Fibroblast of the conjunctiva (primary cell): ENCODE results near the gene PXDN.
"Not testable (repeated sequence)": the region's sequence is repeated elsewhere in the genome, so short reads cannot be mapped to it uniquely, and the experiment has no call there.

Experiments
- DNase-seq: peaks from one replicate; pipeline ENCODE4 v3.0.0-alpha.2; 2010; ENCODE audit warnings: low read depth

Gene PXDN

DNA sequence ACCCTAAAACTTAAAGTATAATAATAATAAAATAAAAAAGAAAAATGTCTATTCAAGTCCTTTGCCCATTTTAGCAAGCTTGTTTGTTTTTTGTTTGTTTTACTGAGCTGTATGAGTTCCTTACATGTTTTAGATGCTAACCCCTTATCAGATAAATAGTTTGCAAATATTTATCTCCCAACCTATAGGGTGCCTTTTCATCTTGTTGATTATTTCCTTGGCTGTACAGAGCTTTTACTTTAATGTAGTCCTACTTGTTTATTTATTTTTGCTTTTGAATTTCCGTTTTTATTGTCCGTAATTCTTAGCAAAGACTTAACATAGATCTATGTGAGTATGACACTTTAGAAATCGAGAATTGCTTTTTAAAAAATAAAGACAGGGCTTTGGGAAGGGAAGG is 17.8 kb downstream of the PXDN start:
- no peak for DNase-seq

DNA sequence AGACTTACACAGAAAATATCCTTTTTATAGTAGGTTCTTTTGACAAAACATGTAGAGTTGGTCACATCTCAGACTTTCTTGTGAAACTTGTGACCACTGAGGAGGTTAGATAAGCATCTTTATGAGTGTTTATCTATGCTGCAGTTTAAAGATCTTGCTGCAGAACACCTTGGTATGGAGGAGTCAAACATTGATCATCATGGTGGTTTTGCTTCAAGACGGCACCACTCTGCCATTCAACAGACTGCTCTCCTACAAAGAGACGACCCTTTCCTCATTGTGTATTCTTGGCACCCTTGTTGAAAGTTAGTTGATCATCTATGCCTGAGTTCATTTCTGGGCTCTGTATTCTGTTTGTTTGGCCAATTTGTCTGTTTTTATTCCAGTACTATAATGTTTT is 20.0 kb downstream of the PXDN start:
- not testable (repeated sequence) for DNase-seq

DNA sequence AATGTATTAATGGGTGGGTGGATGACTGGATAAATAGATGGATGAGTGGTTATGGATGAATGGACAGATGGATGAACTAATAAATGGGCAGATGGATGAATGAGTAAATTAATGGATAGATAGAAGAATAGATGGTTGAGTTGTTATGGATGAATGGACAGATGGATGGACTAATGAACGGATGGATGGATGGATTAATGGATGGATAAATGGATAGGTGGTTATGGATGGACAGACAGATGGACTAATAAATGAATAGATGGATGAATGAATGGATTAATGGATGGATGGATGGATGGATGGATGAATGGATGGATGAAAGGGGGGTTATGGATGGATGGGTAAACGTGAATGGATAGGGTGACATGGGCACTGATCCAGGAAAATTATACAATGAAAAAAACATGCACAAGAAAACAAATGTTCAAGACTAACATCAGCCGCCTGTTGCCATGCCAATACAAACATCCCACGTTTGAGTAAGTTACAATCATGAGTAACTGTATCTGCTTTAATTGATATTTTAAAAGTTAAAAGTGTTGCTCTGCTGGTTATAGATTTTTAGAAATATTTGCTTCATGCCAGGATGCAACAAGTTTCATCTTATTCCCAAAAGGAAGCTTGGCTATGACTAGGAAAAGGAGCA is 20.8 kb downstream of the PXDN start:
- no peak for DNase-seq

DNA sequence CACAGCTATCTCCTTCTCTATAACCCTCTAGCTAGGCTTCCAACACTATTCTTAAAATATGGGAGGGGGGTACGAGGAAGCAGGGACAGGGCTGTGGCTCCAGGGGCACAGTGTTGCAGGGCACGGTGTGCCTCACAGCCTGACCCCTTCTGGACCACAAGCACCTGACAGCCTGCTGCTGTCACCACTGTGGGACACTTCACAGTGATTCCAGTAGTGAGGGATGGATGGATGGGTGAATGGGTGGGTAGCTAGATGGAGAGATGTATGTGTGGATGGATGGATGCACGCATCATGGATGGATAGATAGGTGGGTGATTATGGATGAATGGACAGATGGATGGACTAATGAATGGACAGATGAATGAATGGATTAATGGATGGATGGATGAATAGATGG is 21.6 kb downstream of the PXDN start:
- no peak for DNase-seq

DNA sequence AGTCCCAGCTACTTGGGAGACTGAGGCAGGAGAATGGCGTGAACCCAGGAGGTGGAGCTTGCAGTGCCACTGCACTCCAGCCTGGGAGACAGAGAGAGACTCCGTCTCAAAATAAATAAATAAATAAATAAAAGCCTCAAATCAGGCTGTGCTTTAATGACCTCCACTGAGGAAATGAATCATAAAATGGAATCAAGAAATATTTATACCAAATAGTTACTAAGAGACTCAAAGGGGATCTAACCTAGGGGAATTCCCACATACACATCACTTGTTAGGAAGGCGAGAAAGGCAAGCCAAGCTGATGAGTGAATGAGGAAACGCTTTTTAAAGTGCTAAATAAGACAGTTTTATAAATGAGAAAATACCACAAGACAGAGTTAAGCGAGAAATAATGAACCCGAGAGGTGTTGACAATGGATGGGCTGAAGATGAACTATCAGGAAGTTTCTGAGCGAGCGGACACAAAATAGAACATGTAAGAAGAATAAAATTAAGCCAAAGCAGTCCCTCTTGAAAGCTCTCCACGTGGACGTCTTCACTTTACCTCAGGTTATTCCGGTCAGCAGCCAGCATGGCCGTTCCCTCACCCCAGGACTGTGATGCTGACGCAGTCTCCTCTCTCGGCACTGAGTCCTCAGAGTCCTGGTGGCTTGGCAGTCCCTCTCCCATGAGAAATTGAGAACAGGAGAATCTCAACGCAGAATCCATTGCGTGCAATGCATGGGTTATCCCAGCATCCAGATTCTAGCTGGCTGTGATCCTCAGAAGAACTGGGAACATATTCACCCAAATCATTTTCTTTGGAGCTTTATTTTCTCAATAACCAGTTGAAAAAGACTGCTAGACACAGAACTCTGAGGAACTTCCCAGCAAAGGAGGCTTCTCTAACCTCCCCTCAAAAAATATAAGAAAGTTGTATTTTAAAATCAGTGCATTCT is 22.3 kb downstream of the PXDN start:
- DNase-seq: no peak

DNA sequence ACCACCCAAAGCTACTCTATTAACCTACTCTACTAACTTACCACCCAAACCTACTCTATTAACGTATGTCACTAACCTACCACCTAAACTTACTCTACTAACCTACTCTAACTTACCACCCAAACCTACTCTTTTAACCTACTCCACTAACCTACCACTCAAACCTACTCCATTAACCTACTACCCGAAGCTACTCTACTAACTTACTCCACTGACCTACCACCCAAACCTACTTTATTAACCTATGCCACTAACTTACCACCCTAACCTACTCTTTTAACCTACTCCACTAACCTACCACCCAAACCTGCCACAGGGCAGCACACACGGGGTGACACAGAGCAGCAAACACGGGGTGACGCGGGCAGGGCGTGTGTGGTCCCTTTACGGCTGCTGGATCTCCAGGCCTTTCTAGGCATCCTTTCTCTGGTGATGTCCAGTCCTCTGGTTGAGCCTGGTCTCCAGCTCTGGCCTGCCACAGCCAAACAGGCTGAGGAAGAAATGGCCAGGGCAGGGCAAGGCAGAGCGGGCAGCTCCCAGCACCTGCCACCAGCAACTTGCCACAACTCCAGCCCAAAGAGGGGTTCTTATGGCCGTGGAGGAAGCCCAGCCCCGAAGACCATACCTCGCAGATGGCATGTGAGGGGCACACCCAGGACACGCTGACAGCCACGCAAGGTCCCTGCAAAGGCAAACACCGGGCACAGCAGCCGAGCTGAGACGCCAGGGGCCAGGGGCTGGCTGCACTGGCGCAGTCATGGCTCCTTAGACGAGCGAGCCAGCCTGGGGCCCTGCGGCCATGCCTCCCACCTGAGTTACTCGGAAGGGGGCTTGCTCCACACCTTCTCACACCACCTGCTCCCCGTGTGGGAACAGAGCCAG is 25.7 kb downstream of the PXDN start:
- DNase-seq: no peak

GRCh38 chr2:1717113-1717512 is 27.2 kb downstream of the PXDN start:
- DNase-seq: no peak

GRCh38 chr2:1716441-1716840 is 27.9 kb downstream of the PXDN start:
- no peak for DNase-seq

DNA sequence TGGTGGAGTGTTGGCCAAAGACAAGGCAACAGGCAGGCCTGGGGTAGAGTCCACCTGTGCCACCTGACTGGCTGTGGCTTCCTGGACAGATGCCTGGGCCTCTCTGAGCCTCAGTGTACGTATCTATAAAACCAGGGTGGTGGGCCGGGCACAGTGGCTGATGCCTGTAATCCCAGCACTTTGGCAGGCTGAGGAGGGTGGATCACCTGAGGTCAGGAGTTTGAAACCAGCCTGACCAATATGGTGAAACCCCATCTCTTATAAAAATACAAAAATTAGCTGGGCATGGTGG is 28.4 kb downstream of the PXDN start:
- DNase-seq: not testable (repeated sequence)

- DNase-seq: no peak
These were observed 28.9 kb downstream of the PXDN start for GRCh38 chr2:1715184-1716013.

- no peak for DNase-seq
These were observed 29.8 kb downstream of the PXDN start for GRCh38 chr2:1714291-1715064.

GRCh38 chr2:1713839-1714236 is 30.5 kb downstream of the PXDN start:
- no peak for DNase-seq

GRCh38 chr2:1713142-1713838 is 31.0 kb downstream of the PXDN start:
- DNase-seq: no peak

DNA sequence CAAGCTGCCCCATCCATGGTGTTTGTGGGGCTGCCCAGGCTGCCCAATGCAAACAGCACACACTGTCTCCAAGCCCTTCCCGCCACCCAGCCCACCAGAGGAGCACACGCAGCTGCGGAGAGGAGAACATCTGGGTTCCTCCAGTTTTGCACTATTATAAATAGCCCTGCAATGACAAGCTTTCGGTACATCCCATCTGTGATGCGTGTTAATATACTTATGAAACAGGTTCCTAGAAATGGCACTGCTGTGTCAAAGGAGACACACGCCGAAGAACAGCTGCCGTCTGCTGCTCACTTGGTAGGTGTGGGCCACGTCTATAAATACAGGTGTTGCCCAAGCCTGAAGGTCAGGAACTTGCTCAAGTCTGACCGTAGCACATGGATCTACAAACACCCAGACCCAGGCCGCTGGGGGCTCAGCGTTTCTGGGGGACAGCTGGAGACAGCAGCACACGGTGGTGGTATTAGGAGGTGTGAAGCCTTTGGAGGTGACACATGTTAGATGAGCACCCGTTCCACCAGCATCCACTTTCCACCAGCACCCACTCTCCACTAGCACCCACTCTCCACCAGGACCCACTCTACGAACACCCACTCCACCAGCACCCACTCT is 34.3 kb downstream of the PXDN start:
- DNase-seq: no peak

GRCh38 chr2:1709335-1709605 is 35.0 kb downstream of the PXDN start:
- DNase-seq: no peak

DNA sequence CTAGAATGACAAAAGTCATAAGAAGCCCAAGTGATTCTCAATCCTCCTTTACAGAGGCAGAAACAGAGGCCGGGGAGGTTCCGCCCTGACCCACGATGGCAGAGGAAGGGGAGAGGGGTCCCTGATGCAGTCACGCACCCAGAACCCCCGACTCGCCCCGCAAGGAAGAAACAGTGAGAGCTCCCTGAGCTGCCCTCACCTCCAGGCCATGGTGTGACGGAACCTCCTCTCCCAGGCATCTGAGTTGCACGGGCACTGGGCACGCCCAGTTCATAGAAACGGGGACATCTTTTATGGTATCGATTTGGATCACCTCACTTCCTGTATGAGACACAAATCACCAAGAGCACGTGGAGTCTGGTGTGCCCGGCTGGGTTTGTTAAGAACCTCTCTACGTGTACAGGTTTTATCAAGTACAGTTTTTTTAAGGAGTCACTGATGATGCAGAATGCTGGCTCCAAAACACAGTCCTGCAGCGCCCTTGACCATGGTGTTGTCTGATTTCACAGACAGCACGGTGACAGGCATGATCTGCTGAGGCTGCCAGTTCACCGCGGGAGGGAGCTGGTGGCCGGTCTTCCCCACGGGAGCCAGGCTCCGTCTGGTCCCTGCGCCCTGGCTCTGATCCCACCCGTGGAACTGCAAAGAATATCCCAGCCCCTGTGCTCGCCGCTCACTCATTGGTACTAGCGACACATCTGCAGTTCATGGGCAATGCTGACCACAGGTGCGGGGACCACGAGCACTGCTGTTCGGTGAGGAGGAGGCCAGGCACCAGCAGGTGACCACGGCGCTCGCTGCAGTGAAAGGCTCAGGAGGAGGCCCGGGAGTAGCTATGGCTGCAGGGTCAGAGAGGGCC is 35.6 kb downstream of the PXDN start:
- no peak for DNase-seq

DNA sequence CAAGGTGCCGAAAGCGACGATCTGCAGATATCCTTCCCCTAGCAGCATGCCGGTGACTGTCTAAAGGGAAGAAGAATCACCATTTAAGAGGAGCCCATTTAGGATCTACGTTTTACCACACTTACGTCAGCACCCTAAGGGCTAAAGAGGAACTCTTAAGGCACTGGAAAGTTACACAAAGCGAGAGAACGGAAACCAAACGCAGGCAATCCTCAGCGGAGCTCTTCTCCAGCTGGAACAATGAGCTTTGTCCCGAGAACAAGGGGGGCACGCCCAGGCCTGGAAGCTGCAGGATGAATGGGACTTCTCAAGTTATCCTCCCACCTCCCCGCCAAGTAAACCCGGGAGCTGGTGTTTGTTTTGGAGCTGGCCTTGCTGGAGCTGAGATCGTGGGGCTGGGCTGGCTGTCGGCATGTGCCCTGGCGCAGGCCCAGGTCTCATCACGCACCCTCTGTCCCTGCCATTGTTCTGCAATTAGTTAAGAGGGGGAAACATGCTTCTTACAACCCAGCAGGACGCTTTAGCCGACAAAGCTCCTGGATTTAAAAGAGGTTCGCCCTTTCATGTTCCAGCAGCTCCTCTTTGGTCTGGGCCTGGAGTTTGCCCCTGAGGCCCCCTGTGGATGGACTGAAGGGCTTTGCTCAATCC is 36.4 kb downstream of the PXDN start:
- DNase-seq: peak; percentile 90

DNA sequence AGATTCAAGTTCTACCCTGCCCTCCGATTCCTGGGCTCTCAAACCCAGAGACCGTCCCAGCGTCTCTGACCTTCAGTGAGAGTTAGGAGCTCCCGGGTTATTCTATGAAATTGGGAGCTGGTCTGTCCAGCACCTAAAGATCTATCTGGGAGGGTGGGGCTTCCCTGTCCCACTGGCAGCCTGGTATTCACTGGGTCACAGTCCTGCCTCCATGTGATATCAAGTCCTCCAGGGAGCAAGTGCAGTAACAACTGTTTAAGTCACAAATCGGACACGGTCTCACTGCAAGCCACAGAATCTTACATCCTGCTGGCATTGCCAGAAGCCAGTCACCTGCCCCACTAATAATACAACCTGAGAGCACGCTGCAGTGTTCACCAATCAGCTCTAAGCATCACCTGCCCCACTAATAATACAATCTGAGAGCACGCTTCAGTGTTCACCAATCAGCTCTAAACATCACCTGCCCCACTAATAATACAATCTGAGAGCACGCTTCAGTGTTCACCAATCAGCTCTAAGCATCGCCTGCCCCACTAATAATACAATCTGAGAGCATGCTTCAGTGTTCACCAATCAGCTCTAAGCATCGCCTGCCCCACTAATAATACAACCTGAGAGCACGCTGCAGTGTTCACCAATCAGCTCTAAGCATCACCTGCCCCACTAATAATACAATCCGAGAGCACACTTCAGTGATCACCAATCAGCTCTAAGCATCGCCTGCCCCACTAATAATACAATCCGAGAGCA is 38.0 kb downstream of the PXDN start:
- not testable (repeated sequence) for DNase-seq
